Hematopoietic multipotent progenitor cell treated with erythropoietin and hydrocortisone succinate and interleukin-3 and kit ligand, for 8 days (in vitro differentiated cells): ENCODE data around the gene DNAJB13.

Experiments used
- DNase-seq: peaks from one replicate; pipeline ENCODE4 v3.0.0-alpha.2; 2015

Gene DNAJB13

DNA sequence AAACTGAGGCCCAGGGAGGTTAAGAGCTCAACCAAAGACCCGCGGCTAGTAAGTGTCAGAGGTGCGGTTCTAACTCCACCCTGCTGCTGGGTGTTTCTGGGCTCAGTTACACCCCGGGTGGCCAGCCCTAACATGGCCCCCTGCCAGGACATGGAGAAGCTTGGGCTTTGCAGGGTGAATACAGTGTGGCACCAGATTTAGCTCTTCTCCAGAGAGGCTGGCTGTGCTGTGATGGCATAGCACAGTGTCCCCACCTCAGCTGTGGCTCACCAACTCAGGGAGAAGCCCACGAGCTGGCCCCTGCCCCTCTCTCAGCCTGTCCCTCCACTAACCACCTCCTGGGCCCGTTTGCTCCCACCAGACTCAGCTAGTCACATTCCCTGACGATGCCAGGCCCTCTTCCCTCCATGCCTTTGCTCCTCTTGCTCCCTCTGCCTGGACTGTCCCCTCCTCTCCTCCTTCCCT is 51.0 kb downstream of the DNAJB13 start:
- DNase-seq, result peak; percentile 87

GRCh38 chr11:74002832-74003231 is 52.0 kb downstream of the DNAJB13 start:
- DNase-seq, result no peak

- DNase-seq, result no peak
These were observed 53.3 kb downstream of the DNAJB13 start for GRCh38 chr11:74004046-74004695.

- DNase-seq, result peak; percentile 85
These were observed 54.2 kb downstream of the DNAJB13 start for GRCh38 chr11:74004759-74005615.

DNA sequence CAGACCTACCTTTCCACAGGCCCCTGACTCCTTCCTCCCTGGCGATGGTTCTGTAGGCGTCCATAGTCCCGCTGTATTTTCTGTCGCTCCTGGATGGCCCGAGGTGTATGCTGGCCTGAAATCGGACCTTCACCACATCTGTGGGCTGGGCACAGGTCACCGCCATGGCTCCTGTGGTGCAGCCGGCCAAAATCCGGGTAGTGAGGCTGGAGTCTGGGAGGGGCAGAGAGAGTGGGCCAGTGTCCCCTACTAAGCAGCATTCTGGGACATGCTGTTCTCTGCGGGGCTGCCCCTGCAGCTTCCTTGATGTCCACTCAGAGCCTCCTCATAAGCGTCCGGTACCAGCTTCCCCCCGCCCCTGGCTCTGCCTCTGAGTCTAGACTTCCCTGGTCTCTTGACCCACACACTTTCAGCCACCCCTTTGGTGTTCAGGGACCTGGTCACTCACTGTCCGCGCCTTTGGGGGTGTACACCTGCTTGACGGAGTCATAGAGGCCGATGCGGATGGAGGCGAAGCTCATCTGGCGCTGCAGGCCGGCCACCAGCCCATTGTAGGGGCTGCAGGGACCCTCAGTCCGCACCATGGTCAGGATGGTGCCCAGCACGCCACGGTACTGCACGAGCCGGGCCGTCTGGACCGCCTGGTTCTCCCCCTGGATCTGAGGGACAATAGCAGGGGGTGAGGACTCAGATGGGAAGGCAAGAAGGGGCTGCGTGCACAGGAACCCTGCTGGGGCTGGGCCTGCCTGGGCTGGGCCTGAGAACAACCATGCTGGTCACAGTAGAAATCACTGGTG is 55.1 kb downstream of the DNAJB13 start:
- DNase-seq, result no peak

- no peak for DNase-seq
These were observed 56.0 kb downstream of the DNAJB13 start for GRCh38 chr11:74006743-74007304.

DNA sequence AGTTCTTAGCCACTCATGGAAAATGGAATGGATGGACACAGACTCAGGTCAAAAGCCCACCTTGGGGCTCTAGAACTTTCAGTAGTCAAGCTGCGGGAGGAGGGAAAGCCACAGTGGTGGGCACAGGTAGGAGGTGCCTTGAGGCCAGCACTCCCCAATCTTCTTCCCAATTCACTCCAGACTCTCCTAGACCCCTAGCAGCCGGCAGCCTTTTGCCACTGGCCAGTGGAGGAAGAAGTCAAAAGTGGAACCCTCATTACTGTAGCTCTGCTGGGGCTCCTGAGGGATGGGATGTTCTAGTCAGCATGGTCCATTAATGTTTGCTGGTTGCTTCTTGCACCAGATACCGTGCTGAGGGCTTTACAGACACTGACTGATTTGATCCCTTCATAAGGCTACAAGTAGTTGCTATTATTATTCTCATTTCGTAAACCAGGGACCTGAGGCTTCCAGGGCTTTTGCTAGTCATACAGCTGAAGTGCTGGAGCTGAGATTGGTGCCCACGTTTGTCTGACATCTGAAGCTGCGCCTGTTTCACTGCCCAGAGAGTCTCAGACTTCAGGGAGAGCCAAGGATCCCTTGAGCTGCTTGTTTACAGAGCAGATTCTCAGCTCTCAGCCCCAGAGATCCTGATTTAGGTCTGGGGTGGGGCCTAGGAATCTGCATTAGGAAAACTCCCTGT is 57.0 kb downstream of the DNAJB13 start:
- no peak for DNase-seq

DNA sequence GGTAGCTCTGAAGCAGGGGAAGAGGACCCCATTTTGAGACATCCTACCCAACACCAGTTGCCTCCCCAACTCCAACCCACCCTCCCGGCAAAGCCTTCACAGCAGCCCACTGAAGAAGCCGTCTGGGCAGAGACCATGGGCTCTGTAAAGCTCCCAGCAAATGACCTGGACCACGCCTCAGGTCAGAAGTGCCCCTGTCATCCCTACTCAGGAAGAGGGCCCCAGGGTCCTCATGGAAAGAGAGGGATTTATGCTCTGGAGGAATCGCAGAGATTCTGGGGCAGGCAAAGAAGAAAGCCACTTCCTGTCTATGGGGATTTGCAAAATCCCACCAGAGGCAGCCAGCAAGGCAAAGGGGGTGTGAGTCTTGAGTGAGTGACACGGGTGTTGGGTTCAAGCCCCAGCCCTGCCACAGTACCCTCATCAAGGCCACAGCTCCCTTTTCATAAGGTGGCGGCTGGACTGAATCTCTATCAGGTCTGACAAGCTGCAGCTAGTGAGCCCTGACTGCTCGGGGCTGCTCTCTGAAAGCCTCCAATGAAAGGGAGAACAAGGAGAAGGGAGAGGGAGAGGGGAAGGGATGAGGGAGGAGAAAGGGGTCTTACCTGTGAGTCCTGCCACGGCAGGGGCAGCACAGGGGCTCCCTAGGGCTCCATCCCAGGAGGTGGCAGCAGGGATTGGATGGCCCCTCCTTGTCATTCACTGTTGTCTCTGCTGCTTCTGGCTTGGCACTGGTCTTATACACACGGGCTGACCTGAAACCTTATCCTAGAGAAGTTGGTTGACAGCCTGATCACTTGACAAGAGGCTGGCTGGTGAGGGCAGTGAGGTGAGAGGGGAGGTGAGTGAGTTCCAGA is 57.8 kb downstream of the DNAJB13 start, which contains the start of gene UCP3:
Gene UCP3 (minus strand): TSS at position 713 of the 857 bp plus-strand sequence. CDS start 2,043 bp downstream, outside the sequence.
- peak; percentile 22 for DNase-seq

GRCh38 chr11:74009230-74009547 is 58.4 kb downstream of the DNAJB13 start:
- no peak for DNase-seq

- peak; percentile 16 for DNase-seq
These were observed 59.0 kb downstream of the DNAJB13 start for GRCh38 chr11:74009675-74010305.

DNA sequence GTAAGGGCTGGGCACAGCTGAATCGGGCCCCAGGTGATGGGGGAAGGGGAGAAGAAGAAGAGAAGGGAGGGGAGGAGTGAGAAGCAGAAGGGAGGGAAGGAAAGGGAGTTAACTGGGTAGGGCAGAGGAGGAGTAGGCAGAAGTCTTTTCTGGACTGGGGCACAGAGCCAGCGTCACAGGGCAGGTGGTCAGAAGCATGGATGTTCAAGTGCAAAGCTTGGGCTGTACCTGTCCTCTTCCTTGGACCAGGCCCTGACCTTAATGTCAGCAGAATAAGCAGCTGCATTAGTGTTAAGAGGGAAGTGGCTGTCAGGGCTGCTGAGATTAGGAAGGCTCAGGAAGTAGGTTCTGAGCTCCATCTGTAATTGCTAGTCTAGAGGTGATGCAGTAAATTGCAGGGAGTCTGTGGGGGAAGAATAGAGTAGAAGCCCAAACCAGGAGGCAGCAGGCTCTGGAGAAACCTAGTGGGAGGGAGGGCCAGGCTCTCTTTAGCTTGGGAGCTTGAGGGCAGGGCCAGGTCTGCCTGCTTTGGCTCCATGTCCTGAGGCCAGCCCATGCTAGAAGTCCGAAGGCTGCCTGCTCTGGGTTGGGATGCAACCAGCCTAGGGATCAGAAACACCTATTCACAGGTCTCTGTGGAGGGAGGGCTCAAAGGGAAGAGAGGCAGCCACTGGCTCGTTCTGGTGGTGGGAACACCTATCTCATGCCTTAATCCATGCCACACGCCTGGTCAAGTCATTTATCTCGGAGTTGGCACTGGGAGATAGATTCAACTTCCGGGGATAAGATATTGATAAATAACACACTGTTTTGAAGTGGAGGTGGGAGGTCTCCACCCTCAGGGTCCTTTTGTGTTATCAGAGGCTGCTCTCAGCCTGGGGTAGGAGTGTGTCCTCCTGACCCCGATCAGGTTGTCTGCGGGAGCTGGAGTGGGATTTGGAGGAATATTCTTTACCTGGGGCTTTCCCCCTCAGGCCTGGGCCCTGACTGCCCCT is 59.8 kb downstream of the DNAJB13 start:
- DNase-seq, result peak; percentile 57

- peak; percentile 100 for DNase-seq
These were observed 60.7 kb downstream of the DNAJB13 start for GRCh38 chr11:74011360-74012073.

DNA sequence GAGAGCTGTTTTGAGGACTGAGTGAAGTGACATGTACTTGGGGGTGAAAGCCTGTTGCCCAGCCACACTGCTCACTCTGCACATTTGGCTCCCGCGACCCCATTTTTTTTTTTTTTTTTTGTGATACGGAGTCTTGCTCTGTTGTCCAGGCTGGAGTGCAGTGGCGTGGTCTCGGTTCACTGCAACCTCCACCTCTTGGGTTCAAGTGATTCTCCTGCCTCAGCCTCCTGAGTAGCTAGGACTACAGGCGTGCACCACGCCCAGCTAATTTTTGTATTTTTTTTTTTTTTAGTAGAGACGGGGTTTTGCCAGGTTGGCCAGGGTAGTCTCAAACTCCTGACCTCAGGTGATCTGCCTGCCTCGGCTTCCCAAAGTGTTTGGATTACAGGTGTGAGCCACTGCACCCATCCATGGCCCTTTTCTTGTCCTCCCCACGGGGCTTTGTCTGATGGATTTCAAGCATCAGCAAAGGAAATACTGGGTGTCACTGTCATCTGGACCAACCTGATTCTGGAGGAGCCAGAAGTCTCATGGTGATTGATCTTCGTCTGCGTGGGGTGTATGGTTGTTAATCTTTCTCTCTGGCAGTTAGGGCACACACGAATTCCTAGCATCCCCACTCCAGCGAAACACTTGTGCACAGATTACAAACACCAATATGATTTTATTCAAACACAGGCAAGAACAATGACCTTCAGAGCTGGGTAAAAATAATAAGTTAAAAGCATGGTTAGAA is 61.4 kb downstream of the DNAJB13 start:
- DNase-seq, result peak; percentile 24

GRCh38 chr11:74013141-74013540 is 62.3 kb downstream of the DNAJB13 start:
- no peak for DNase-seq

- DNase-seq, result no peak
These were observed 64.1 kb downstream of the DNAJB13 start for GRCh38 chr11:74014880-74015279.

DNA sequence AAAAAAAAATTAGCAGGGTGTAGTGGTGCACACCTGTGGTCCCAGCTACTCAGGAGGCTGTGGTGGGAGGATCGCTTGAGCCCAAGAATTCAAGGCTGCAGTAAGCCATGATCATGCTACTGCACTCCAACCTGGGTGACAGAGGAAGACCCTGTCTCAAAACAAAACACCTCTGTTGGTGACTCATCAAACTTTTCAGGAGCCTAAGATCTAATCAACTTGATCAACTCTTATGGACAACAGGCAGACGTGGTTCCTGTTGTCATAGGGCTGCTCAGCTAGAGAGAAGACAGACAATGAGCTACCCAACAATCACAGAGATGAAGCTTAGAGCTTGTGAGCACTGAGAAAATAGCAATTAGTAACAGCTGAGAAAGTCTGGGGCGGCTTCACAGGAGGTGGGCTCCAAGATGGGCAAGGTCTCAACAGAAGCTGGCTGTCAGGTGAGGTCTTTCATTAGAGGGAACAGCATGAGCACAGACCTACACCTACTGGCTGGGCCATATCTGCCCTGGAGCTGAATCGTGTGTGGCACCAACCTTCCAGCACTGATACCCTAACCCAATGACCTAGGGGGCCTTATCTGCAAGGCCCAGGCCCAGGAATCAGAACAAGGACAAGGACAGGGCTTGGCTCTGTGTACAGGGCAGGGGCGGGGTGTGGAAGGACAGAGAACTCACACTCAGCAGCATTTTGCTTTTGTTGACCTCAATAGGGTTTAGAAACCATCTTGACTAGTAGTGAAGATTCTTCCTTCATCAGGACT is 65.3 kb downstream of the DNAJB13 start:
- peak; percentile 95 for DNase-seq

GRCh38 chr11:74017631-74018030 is 66.8 kb downstream of the DNAJB13 start:
- no peak for DNase-seq
